ENCODE results near the gene LCP2.

The LCP2 gene

GRCh38 chr5:170225326-170226128 lies 72.0 kb downstream of the LCP2 start:
- Histone ChIP-seq H3K27me3 (replicated peaks in 2 of 5; ENCODE audit: control insufficient read depth in 4 of 5, insufficient read depth in 5 of 5, low read length in 4 of 5) (no peaks in the 10 kb centered on the region), H3K9me3 (ENCODE audit: control extremely low read depth in 1 of 5, control insufficient read depth in 4 of 5, insufficient read depth in 2 of 5, low read depth in 1 of 5, low read length in 4 of 5) (no peaks in the 10 kb centered on the region), H3K4me3 (ENCODE audit: control insufficient read depth in 1 of 7, extremely low read depth in 1 of 7, insufficient read depth in 4 of 7, low read depth in 2 of 7, low read length in 6 of 7) (no peak overlapping the region), H3K4me1 (ENCODE audit: control extremely low read depth in 1 of 4, control insufficient read depth in 4 of 4, insufficient read depth in 4 of 4, low read length in 3 of 4) (peaks cover 0 to 4% (median 2%) of the 10 kb centered on the region in 4 experiments), H3K27ac (ENCODE audit: insufficient read depth in 1 of 2, low read depth in 1 of 2, low read length in 2 of 2, poor library complexity in 1 of 2, severe bottlenecking in 2 of 2) (no peak overlapping the region), H3K36me3 (ENCODE audit: control insufficient read depth in 4 of 4, insufficient read depth in 4 of 4, low read length in 3 of 4) (no peaks in the 10 kb centered on the region)
- DNase-seq: peak; percentile 60 to 78 (median 68)
- 53% methylated on average over 5 of the region's 7 CpGs for WGBS (ENCODE audit: insufficient coverage)
- POLR2A ChIA-PET: no interaction called here
- CTCF ChIA-PET: interaction anchor here (0.7 to 7.7 kb wide), 27 partner anchors 8 to 405 kb away, joined by 3 to 87 read pairs (median 4); no protein-coding TSS in a partner anchor

DNA sequence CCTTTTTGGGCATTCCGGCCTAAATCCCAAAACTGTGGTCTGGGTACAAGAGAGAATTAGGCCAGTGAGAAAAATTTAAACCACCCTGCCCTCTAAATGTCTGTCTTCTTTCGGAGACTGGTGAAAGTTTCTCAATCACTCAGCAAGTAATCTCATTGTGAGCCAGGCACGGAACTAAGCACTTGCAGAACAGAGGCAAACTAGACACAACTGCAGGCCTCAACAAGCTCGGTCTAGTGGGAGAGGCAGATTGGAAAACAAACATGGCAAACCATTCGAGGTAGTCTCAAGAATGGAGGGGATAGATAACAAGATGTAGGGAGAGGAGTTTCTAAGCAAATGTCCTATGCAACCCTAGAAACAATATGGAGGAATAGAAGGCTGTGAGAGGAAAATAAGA lies 73.7 kb downstream of the LCP2 start:
- no peak overlapping the region for H3K4me3 ChIP-seq (ENCODE audit: control insufficient read depth in 1 of 7, extremely low read depth in 1 of 7, insufficient read depth in 4 of 7, low read depth in 2 of 7, low read length in 6 of 7)
- ChIA-PET CTCF (interaction anchor here (0.7 to 7.7 kb wide), 12 partner anchors 13 to 348 kb away, joined by 3 to 87 read pairs (median 4); no protein-coding TSS in a partner anchor), POLR2A (no interaction called here)
- no peak for DNase-seq
- no peaks in the 10 kb centered on the region for H3K36me3 ChIP-seq (ENCODE audit: control insufficient read depth in 4 of 4, insufficient read depth in 4 of 4, low read length in 3 of 4)
- WGBS (ENCODE audit: insufficient coverage): 89% methylated on average over 5 of the region's 5 CpGs
- H3K4me1 ChIP-seq (ENCODE audit: control extremely low read depth in 1 of 4, control insufficient read depth in 4 of 4, insufficient read depth in 4 of 4, low read length in 3 of 4): peaks cover 0 to 13% (median 5%) of the 10 kb centered on the region in 4 experiments
- H3K27ac ChIP-seq (ENCODE audit: insufficient read depth in 1 of 2, low read depth in 1 of 2, low read length in 2 of 2, poor library complexity in 1 of 2, severe bottlenecking in 2 of 2): no peak overlapping the region
- H3K27me3 ChIP-seq (replicated peaks in 2 of 5; ENCODE audit: control insufficient read depth in 4 of 5, insufficient read depth in 5 of 5, low read length in 4 of 5): no peaks in the 10 kb centered on the region
- no peaks in the 10 kb centered on the region for H3K9me3 ChIP-seq (ENCODE audit: control extremely low read depth in 1 of 5, control insufficient read depth in 4 of 5, insufficient read depth in 2 of 5, low read depth in 1 of 5, low read length in 4 of 5)

DNA sequence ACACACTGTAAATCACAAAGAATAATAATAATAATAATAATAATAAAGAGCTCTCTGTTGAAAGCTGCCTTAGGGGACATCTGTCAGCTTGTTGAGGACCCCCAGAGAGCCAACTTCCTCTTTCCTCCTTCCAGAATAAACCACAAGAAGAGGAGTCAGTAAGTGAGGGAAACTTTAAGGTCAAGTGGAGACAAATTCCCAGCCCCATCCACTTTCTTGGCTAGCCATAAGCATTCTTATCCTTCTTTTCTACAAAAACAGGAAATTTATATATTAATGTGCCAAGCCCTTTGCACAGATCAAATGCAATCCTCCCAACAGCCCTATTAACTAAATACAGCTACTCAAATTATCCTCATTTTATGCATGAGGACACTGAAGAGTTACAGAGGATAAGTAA lies 74.2 kb downstream of the LCP2 start:
- CTCF ChIA-PET: interaction anchor here (0.7 to 7.7 kb wide), 9 partner anchors 13 to 200 kb away, joined by 3 to 87 read pairs (median 4); no protein-coding TSS in a partner anchor
- H3K4me3 ChIP-seq (ENCODE audit: control insufficient read depth in 1 of 7, extremely low read depth in 1 of 7, insufficient read depth in 4 of 7, low read depth in 2 of 7, low read length in 6 of 7): no peak overlapping the region
- peaks cover 0 to 13% (median 6%) of the 10 kb centered on the region in 4 experiments for H3K4me1 ChIP-seq (ENCODE audit: control extremely low read depth in 1 of 4, control insufficient read depth in 4 of 4, insufficient read depth in 4 of 4, low read length in 3 of 4)
- H3K27ac ChIP-seq (ENCODE audit: insufficient read depth in 1 of 2, low read depth in 1 of 2, low read length in 2 of 2, poor library complexity in 1 of 2, severe bottlenecking in 2 of 2): no peak overlapping the region
- DNase-seq: peak in 2 of 3 donors; percentile 2 to 27
- POLR2A ChIA-PET: no interaction called here
- no peaks in the 10 kb centered on the region for H3K27me3 ChIP-seq (replicated peaks in 2 of 5; ENCODE audit: control insufficient read depth in 4 of 5, insufficient read depth in 5 of 5, low read length in 4 of 5)
- no peaks in the 10 kb centered on the region for H3K36me3 ChIP-seq (ENCODE audit: control insufficient read depth in 4 of 4, insufficient read depth in 4 of 4, low read length in 3 of 4)
- H3K9me3 ChIP-seq (ENCODE audit: control extremely low read depth in 1 of 5, control insufficient read depth in 4 of 5, insufficient read depth in 2 of 5, low read depth in 1 of 5, low read length in 4 of 5): no peaks in the 10 kb centered on the region

DNA sequence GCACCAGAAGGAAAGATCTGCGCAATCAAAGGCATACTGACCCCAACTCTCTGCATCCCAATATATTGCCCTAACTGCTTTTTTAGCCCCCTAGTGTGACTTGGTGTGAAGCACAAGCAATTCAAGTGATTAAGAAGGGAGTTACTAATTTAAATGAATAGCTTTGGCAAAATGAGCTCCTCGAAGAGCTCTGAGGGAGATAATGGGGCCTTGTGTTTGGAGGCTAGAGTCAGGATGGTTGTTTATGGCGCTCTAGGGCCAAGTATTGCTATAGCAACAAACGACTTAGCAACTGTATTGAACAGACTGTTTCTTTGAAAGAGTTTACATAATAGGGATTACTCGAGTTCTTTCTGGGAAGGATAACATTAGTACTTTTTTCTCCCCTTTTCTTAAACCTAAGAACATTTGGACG lies 76.2 kb downstream of the LCP2 start:
- 90% methylated on average over 1 of the region's 6 CpGs for WGBS (ENCODE audit: insufficient coverage)
- no peaks in the 10 kb centered on the region for H3K9me3 ChIP-seq (ENCODE audit: control extremely low read depth in 1 of 5, control insufficient read depth in 4 of 5, insufficient read depth in 2 of 5, low read depth in 1 of 5, low read length in 4 of 5)

GRCh38 chr5:170220191-170220590 lies 77.4 kb downstream of the LCP2 start:
- ChIA-PET CTCF (interaction anchor here (0.9 to 7.1 kb wide), 10 partner anchors 10 to 206 kb away, joined by 3 to 38 read pairs (median 5); no protein-coding TSS in a partner anchor), POLR2A (no interaction called here)
- Histone ChIP-seq H3K36me3 (ENCODE audit: control insufficient read depth in 4 of 4, insufficient read depth in 4 of 4, low read length in 3 of 4) (no peaks in the 10 kb centered on the region), H3K27me3 (replicated peaks in 2 of 5; ENCODE audit: control insufficient read depth in 4 of 5, insufficient read depth in 5 of 5, low read length in 4 of 5) (no peaks in the 10 kb centered on the region), H3K27ac (ENCODE audit: insufficient read depth in 1 of 2, low read depth in 1 of 2, low read length in 2 of 2, poor library complexity in 1 of 2, severe bottlenecking in 2 of 2) (no peak overlapping the region), H3K4me1 (ENCODE audit: control extremely low read depth in 1 of 4, control insufficient read depth in 4 of 4, insufficient read depth in 4 of 4, low read length in 3 of 4) (peaks cover 0 to 13% (median 6%) of the 10 kb centered on the region in 4 experiments), H3K4me3 (ENCODE audit: control insufficient read depth in 1 of 7, extremely low read depth in 1 of 7, insufficient read depth in 4 of 7, low read depth in 2 of 7, low read length in 6 of 7) (no peak overlapping the region), H3K9me3 (ENCODE audit: control extremely low read depth in 1 of 5, control insufficient read depth in 4 of 5, insufficient read depth in 2 of 5, low read depth in 1 of 5, low read length in 4 of 5) (no peaks in the 10 kb centered on the region)
- 100% methylated on average over 2 of the region's 2 CpGs for WGBS (ENCODE audit: insufficient coverage)
- DNase-seq: no peak

More for the DNA sequence above, 76.2 kb downstream of the LCP2 start:
- peak in 2 of 3 donors; percentile 2 to 3 for DNase-seq
- no peaks in the 10 kb centered on the region for H3K36me3 ChIP-seq (ENCODE audit: control insufficient read depth in 4 of 4, insufficient read depth in 4 of 4, low read length in 3 of 4)
- ChIA-PET CTCF (interaction anchor here (0.6 to 7.1 kb wide), 12 partner anchors 9 to 1178 kb away, joined by 3 to 38 read pairs (median 4); no protein-coding TSS in a partner anchor), POLR2A (no interaction called here)
- no peak overlapping the region for H3K27ac ChIP-seq (ENCODE audit: insufficient read depth in 1 of 2, low read depth in 1 of 2, low read length in 2 of 2, poor library complexity in 1 of 2, severe bottlenecking in 2 of 2)
- H3K4me3 ChIP-seq (ENCODE audit: control insufficient read depth in 1 of 7, extremely low read depth in 1 of 7, insufficient read depth in 4 of 7, low read depth in 2 of 7, low read length in 6 of 7): no peak overlapping the region
- H3K27me3 ChIP-seq (replicated peaks in 2 of 5; ENCODE audit: control insufficient read depth in 4 of 5, insufficient read depth in 5 of 5, low read length in 4 of 5): no peaks in the 10 kb centered on the region
- peaks cover 0 to 13% (median 6%) of the 10 kb centered on the region in 4 experiments for H3K4me1 ChIP-seq (ENCODE audit: control extremely low read depth in 1 of 4, control insufficient read depth in 4 of 4, insufficient read depth in 4 of 4, low read length in 3 of 4)

DNA sequence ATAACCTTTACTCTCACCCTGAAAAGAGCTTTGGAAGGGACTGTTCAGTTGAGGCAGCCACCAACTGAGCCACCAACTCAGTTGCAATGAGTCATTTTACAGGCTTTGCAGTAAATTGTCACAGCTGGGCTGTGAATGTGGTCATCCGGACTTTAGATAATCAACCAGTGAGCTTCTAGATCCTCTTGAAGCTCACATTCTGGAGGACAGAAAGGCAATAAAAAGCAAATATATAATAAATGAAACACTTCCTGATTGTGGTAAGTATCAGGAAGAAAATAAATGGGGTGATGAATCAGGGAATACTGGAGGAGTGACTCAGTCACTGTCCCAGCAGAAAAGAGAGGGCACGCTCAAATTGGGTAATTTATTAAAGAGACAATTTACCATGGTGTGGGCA lies 78.0 kb downstream of the LCP2 start:
- CTCF ChIA-PET: interaction anchor here (0.9 to 2.6 kb wide), 7 partner anchors 35 to 130 kb away, joined by 3 to 14 read pairs (median 6); no protein-coding TSS in a partner anchor

GRCh38 chr5:170218726-170219125 lies 78.9 kb downstream of the LCP2 start:
- H3K9me3 ChIP-seq (ENCODE audit: control extremely low read depth in 1 of 5, control insufficient read depth in 4 of 5, insufficient read depth in 2 of 5, low read depth in 1 of 5, low read length in 4 of 5): no peaks in the 10 kb centered on the region
- H3K4me1 ChIP-seq (ENCODE audit: control extremely low read depth in 1 of 4, control insufficient read depth in 4 of 4, insufficient read depth in 4 of 4, low read length in 3 of 4): peaks cover 0 to 11% (median 5%) of the 10 kb centered on the region in 4 experiments
- H3K27me3 ChIP-seq (replicated peaks in 2 of 5; ENCODE audit: control insufficient read depth in 4 of 5, insufficient read depth in 5 of 5, low read length in 4 of 5): no peaks in the 10 kb centered on the region
- no peak for DNase-seq
- WGBS (ENCODE audit: insufficient coverage): 80% methylated on average over 1 of the region's 1 CpG
- no peak overlapping the region for H3K27ac ChIP-seq (ENCODE audit: insufficient read depth in 1 of 2, low read depth in 1 of 2, low read length in 2 of 2, poor library complexity in 1 of 2, severe bottlenecking in 2 of 2)
- no peaks in the 10 kb centered on the region for H3K36me3 ChIP-seq (ENCODE audit: control insufficient read depth in 4 of 4, insufficient read depth in 4 of 4, low read length in 3 of 4)
- ChIA-PET POLR2A (no interaction called here), CTCF (interaction anchor here (0.6 to 3.2 kb wide), 5 partner anchors 8 to 488 kb away, joined by 3 to 74 read pairs (median 8); no protein-coding TSS in a partner anchor)
- no peak overlapping the region for H3K4me3 ChIP-seq (ENCODE audit: control insufficient read depth in 1 of 7, extremely low read depth in 1 of 7, insufficient read depth in 4 of 7, low read depth in 2 of 7, low read length in 6 of 7)

More for the DNA sequence above, 78.0 kb downstream of the LCP2 start:
- no peaks in the 10 kb centered on the region for H3K36me3 ChIP-seq (ENCODE audit: control insufficient read depth in 4 of 4, insufficient read depth in 4 of 4, low read length in 3 of 4)
- peaks cover 0 to 13% (median 6%) of the 10 kb centered on the region in 4 experiments for H3K4me1 ChIP-seq (ENCODE audit: control extremely low read depth in 1 of 4, control insufficient read depth in 4 of 4, insufficient read depth in 4 of 4, low read length in 3 of 4)
- no peak overlapping the region for H3K27ac ChIP-seq (ENCODE audit: insufficient read depth in 1 of 2, low read depth in 1 of 2, low read length in 2 of 2, poor library complexity in 1 of 2, severe bottlenecking in 2 of 2)
- no peak overlapping the region for H3K4me3 ChIP-seq (ENCODE audit: control insufficient read depth in 1 of 7, extremely low read depth in 1 of 7, insufficient read depth in 4 of 7, low read depth in 2 of 7, low read length in 6 of 7)
- H3K9me3 ChIP-seq (ENCODE audit: control extremely low read depth in 1 of 5, control insufficient read depth in 4 of 5, insufficient read depth in 2 of 5, low read depth in 1 of 5, low read length in 4 of 5): no peaks in the 10 kb centered on the region
- POLR2A ChIA-PET: no interaction called here
- H3K27me3 ChIP-seq (replicated peaks in 2 of 5; ENCODE audit: control insufficient read depth in 4 of 5, insufficient read depth in 5 of 5, low read length in 4 of 5): no peaks in the 10 kb centered on the region
- WGBS (ENCODE audit: insufficient coverage): 83% methylated on average over 1 of the region's 2 CpGs
- peak; percentile 7 to 73 (median 67) for DNase-seq

Data from common myeloid progenitor, CD34-positive (primary cell).